ENCODE results near the gene KLHDC1. TPM values are rescaled to one million over a fixed set of nuclear protein-coding genes. Genes with fewer than 3 reads are reported as not detected.
A peak's percentile ranks its signal among the peaks of the same experiment; 100 is the strongest.
"Not testable (repeated sequence)": the region's sequence is repeated elsewhere in the genome, so short reads cannot be mapped to it uniquely, and the experiment has no call there.

KLHDC1 gene
- total RNA-seq, 2 donors from 2014 or later: 5.3 to 8.6 TPM

- Histone ChIP-seq H3K27ac (peak overlapping the region; percentile 88 to 99 (median 92)), H3K36me3 (replicated peaks in 1 of 2; ENCODE audit: insufficient read depth in 1 of 2, low read depth in 2 of 2) (no peaks in the 10 kb centered on the region), H3K4me3 (peak overlapping the region; percentile 60 to 90), H3K4me1 (peaks cover 41% of the 10 kb centered on the region), H3K9me3 (no peaks in the 10 kb centered on the region), H3K27me3 (no peaks in the 10 kb centered on the region)
- intact Hi-C loops (cut with DNase I): loop anchor here (10.0 kb wide), 2 partner anchors 64 to 124 kb away; no protein-coding TSS in a partner anchor
- TF ChIP-seq CTCF (IDR thresholded peaks at IDR 0.05): no peak
- no peak for TF ChIP-seq POLR2A (IDR thresholded peaks at IDR 0.05)
- WGBS, 2 donors: 4 to 9% methylated on average over 6 of the region's 6 CpGs
- DNase-seq: no peak
- ATAC-seq: no peak
Measured at GRCh38 chr14:49769171-49769570, 76.3 kb downstream of the KLHDC1 start.

GRCh38 chr14:49769581-49770211 is 76.8 kb downstream of the KLHDC1 start:
- DNase-seq: peak in 1 of 4 donors; percentile 37

DNA sequence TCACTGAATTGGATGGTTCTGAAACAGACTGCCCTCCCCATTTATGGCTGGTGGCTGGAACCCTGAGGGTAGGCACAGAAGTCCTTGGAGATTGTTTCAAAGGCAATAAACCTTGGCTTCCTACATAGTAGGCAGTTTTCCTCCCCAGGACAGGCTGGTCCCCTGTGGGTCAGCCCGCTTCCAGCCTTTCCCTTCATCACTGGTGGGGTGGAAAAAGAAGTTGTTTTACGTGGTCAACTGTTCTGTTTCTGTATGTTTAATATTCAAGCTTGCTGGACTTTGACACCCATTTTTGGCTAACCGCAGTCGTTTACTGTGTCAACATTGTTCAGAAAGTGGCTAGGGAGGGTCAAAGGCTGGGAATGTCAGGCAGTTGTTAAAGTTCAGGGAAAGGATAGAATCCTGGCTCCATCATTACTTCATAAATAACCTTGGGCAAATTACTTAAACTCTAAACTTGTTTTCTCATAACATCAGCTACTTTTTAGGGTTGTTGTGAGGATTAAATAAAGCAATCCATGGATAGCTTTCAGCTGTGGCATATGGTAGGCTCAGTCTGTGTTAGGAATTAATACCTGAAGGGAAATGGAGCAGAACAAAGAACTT is 77.4 kb downstream of the KLHDC1 start:
- no peak overlapping the region for H3K4me3 ChIP-seq
- peaks cover 44% of the 10 kb centered on the region for H3K4me1 ChIP-seq
- H3K27ac ChIP-seq: peak overlapping the region; percentile 88 to 99 (median 92)
- no peaks in the 10 kb centered on the region for H3K9me3 ChIP-seq
- WGBS, 2 donors: 3 to 10% methylated on average over 4 of the region's 4 CpGs
- H3K27me3 ChIP-seq: no peaks in the 10 kb centered on the region
- TF ChIP-seq POLR2A (IDR thresholded peaks at IDR 0.05) (peak in 2 of 3 donors; percentile 58 to 70), CTCF (IDR thresholded peaks at IDR 0.05) (no peak)
- DNase-seq: peak; percentile 61 to 82 (median 68)
- peaks cover 0 to 8% of the 10 kb centered on the region in 2 donors for H3K36me3 ChIP-seq (replicated peaks in 1 of 2; ENCODE audit: insufficient read depth in 1 of 2, low read depth in 2 of 2)
- intact Hi-C loops (cut with DNase I): no loop called here
- ATAC-seq: peak; percentile 48

More at GRCh38 chr14:49769581-49770211, 76.8 kb downstream of the KLHDC1 start:
- WGBS, 2 donors: 20 to 30% methylated on average over 15 of the region's 15 CpGs
- Histone ChIP-seq H3K27ac (peak overlapping the region; percentile 88 to 99 (median 92)), H3K4me1 (peaks cover 44% of the 10 kb centered on the region), H3K36me3 (replicated peaks in 1 of 2; ENCODE audit: insufficient read depth in 1 of 2, low read depth in 2 of 2) (peaks cover 0 to 3% of the 10 kb centered on the region in 2 donors), H3K27me3 (no peaks in the 10 kb centered on the region), H3K4me3 (peak overlapping the region in 1 of 2 donors; percentile 90), H3K9me3 (no peaks in the 10 kb centered on the region)
- no peak for ATAC-seq
- intact Hi-C loops (cut with DNase I): loop anchor here (10.0 kb wide), 2 partner anchors 65 to 125 kb away; no protein-coding TSS in a partner anchor
- TF ChIP-seq CTCF (IDR thresholded peaks at IDR 0.05) (no peak), POLR2A (IDR thresholded peaks at IDR 0.05) (no peak)

GRCh38 chr14:49771691-49772090 is 78.8 kb downstream of the KLHDC1 start:
- Histone ChIP-seq H3K4me1 (peaks cover 42% of the 10 kb centered on the region), H3K27ac (peak overlapping the region in 2 of 4 donors; percentile 20 to 99)
- DNase-seq; intact Hi-C loops (cut with DNase I); H3K4me3 ChIP-seq; H3K27me3 ChIP-seq; H3K9me3 ChIP-seq; ATAC-seq; H3K36me3 ChIP-seq (replicated peaks in 1 of 2; ENCODE audit: insufficient read depth in 1 of 2, low read depth in 2 of 2): not testable (repeated sequence)
- WGBS, 2 donors: 75 to 78% methylated on average over 10 of the region's 10 CpGs

- Histone ChIP-seq H3K27me3 (no peaks in the 10 kb centered on the region), H3K9me3 (no peaks in the 10 kb centered on the region), H3K4me3 (no peak overlapping the region), H3K4me1 (peaks cover 39% of the 10 kb centered on the region), H3K36me3 (replicated peaks in 1 of 2; ENCODE audit: insufficient read depth in 1 of 2, low read depth in 2 of 2) (peaks cover 0 to 22% of the 10 kb centered on the region in 2 donors), H3K27ac (no peak overlapping the region)
- intact Hi-C loops (cut with DNase I): no loop called here
- TF ChIP-seq CTCF (IDR thresholded peaks at IDR 0.05) (no peak), POLR2A (IDR thresholded peaks at IDR 0.05) (no peak)
- WGBS, 2 donors: 86 to 100% methylated on average over 1 of the region's 1 CpG
- no peak for ATAC-seq
- no peak for DNase-seq
Measured at GRCh38 chr14:49774106-49774505, 81.2 kb downstream of the KLHDC1 start.
